Measurements from ENCODE around the gene CCDC184. TPM values are rescaled to one million over a fixed set of nuclear protein-coding genes. Genes with fewer than 3 reads are reported as not detected.

The CCDC184 gene
- total RNA-seq, 2 donors from 2014 or later, result 0.81 to 5.6 TPM

DNA sequence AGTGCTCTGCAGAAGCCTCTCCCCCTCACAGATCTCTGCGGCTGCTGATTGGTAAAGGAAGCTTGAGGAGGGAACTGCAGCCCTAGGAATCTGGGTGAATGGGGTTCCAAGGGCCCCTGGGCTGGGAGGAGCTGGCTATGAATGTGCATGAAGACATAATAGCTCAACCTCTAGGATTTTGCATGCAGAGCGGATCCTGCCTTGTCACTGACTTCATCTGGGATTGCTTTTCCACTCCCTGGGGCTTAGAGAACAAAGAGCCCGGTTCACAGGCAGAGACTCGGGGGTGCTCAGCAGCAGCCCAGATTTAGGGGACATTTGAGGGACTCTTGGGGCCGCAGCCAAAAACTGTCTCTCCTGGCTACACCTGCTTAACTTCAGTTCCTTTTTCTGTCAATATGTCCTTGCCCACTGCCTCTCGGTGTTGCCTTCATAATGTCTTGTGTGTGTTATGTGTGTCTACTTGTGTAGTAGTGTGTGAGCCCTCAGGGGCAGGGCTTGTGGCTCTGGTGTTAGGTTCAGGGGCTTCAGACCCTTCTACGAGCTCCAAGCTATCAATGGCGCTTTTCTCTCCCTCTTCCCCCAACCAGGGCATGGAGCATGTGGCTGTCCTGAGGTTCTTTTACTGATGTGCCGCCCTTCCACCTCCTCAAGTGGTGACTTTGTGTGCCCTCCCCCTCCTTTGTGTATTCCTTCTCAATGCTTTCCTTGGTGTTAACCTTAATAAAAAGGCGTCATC is 1.9 kb downstream of the CCDC184 start:
- Histone ChIP-seq H3K4me3 (no peak overlapping the region), H3K27ac (no peak overlapping the region), H3K36me3 (no peaks in the 10 kb centered on the region), H3K27me3 (replicated peaks; ENCODE audit: insufficient read depth) (no peaks in the 10 kb centered on the region), H3K4me1 (ENCODE audit: control insufficient read depth in 1 of 2, low read depth in 2 of 2) (peaks cover 4 to 16% of the 10 kb centered on the region in 2 donors), H3K9me3 (no peaks in the 10 kb centered on the region)
- ATAC-seq (ENCODE audit: insufficient number of reproducible peaks, low FRiP score, low read depth), result no peak
- TF ChIP-seq CTCF (IDR thresholded peaks at IDR 0.05), result no peak
- no peak for DNase-seq (ENCODE audit: low spot score)

DNA sequence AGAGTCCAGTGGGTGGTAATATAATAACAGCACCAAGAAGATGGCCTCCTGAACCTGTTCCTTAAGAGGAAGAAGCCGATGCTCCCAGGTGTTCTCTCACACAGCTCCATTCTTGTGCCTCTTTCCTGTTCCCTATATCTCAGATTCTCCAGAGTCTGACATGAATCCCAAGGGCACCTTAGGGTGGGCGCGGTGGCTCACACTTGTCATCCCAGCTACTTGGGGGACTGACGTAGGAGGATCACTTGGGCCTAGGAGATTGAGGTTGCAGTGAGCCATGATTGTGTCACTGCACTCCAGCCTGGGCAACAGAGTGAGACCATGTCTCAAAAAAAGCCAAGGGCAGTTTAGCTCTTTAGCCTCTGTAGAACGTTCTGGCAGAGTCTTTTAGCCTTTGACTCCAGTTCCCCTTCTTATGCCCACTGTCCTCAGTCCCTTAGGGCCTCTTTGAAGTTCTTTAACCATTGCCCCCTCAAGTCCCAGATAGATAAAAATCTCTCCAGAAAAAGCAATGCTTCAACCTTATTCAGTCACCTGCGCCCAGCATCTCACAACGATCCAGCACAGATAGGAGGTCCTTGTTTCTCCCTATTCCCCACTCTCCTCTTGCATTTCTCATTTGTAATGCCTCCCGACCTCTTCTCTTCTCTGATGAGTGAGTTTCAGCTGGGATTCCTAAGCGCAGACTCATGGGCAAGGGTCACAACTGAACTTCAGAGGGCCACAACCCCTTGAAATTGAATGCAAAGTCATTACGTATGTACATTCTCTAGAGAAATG is 4.7 kb downstream of the CCDC184 start:
- DNase-seq (ENCODE audit: low spot score), result no peak

GRCh38 chr12:48189331-48190125 is 6.1 kb downstream of the CCDC184 start:
- TF ChIP-seq CTCF (IDR thresholded peaks at IDR 0.05), result peak; percentile 86
- no peaks in the 10 kb centered on the region for H3K27me3 ChIP-seq (replicated peaks; ENCODE audit: insufficient read depth)
- H3K4me3 ChIP-seq, result no peak overlapping the region
- H3K36me3 ChIP-seq, result no peaks in the 10 kb centered on the region
- H3K27ac ChIP-seq, result no peak overlapping the region
- no peak for ATAC-seq (ENCODE audit: insufficient number of reproducible peaks, low FRiP score, low read depth)
- H3K9me3 ChIP-seq, result no peaks in the 10 kb centered on the region
- DNase-seq (ENCODE audit: low spot score), result peak; percentile 15
- H3K4me1 ChIP-seq (ENCODE audit: control insufficient read depth in 1 of 2, low read depth in 2 of 2), result peaks cover 0 to under 1% of the 10 kb centered on the region in 2 donors

More for the DNA sequence above, 4.7 kb downstream of the CCDC184 start:
- Histone ChIP-seq H3K27ac (no peak overlapping the region), H3K4me3 (no peak overlapping the region), H3K9me3 (no peaks in the 10 kb centered on the region), H3K36me3 (no peaks in the 10 kb centered on the region), H3K27me3 (replicated peaks; ENCODE audit: insufficient read depth) (no peaks in the 10 kb centered on the region), H3K4me1 (ENCODE audit: control insufficient read depth in 1 of 2, low read depth in 2 of 2) (peaks cover 4 to 8% of the 10 kb centered on the region in 2 donors)
- no peak for ATAC-seq (ENCODE audit: insufficient number of reproducible peaks, low FRiP score, low read depth)
- TF ChIP-seq CTCF (IDR thresholded peaks at IDR 0.05), result no peak

DNA sequence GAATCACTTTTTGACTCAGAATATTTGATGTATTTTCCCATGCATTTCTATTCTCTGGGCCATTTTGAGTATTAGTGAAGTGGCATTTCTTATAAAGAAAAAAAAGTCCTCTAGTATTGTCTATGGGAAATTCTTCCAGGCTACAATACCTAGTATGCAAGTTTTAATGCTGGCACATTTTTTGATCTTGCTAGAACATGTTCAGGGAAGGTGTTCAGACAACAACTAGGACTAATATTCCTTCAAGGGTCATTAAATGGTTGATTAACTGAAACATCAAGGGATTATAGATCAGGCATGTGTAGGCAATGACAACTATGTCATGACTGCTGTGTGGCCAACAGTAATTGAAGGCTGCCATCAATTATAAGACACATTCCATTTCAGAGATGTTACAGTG is 7.7 kb downstream of the CCDC184 start:
- ATAC-seq (ENCODE audit: insufficient number of reproducible peaks, low FRiP score, low read depth), result no peak
- Histone ChIP-seq H3K27ac (no peak overlapping the region), H3K4me1 (ENCODE audit: control insufficient read depth in 1 of 2, low read depth in 2 of 2) (no peaks in the 10 kb centered on the region), H3K27me3 (replicated peaks; ENCODE audit: insufficient read depth) (no peaks in the 10 kb centered on the region), H3K36me3 (no peaks in the 10 kb centered on the region), H3K9me3 (no peaks in the 10 kb centered on the region), H3K4me3 (no peak overlapping the region)
- TF ChIP-seq CTCF (IDR thresholded peaks at IDR 0.05), result no peak
- DNase-seq (ENCODE audit: low spot score), result no peak

DNA sequence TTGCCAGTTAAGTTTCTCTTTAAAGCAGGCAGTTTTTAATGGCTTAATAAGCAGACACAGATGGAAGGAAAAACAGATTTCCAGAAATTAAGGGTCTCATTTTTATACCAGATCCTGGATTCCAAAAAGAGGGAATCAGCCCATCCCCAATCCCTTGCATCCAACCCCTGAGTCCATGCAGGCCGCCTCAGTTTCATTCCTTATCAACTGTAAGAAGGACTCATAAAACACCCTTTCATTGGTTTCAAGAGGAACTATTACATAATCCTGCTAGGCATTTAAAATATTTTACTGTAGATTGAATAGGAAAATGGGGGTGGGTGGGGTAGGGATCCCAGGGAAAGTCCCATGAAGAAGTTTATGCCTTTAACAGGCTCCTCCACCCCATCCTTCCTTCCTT is 9.4 kb downstream of the CCDC184 start:
- Histone ChIP-seq H3K27me3 (replicated peaks; ENCODE audit: insufficient read depth) (no peaks in the 10 kb centered on the region), H3K4me3 (no peak overlapping the region), H3K4me1 (ENCODE audit: control insufficient read depth in 1 of 2, low read depth in 2 of 2) (peaks cover 0 to 5% of the 10 kb centered on the region in 2 donors), H3K27ac (no peak overlapping the region), H3K36me3 (no peaks in the 10 kb centered on the region), H3K9me3 (no peaks in the 10 kb centered on the region)
- TF ChIP-seq CTCF (IDR thresholded peaks at IDR 0.05), result no peak
- DNase-seq (ENCODE audit: low spot score) (no peak), ATAC-seq (ENCODE audit: insufficient number of reproducible peaks, low FRiP score, low read depth) (no peak)

Measured in thoracic aorta (tissue), 2 donors.